Measurements from ENCODE around the gene BRICD5.
A peak's percentile ranks its signal among the peaks of the same experiment; 100 is the strongest.

BRICD5 gene

GRCh38 chr16:2179107-2179501 is 31.6 kb downstream of the BRICD5 start:
- DNase-seq = no peak

DNA sequence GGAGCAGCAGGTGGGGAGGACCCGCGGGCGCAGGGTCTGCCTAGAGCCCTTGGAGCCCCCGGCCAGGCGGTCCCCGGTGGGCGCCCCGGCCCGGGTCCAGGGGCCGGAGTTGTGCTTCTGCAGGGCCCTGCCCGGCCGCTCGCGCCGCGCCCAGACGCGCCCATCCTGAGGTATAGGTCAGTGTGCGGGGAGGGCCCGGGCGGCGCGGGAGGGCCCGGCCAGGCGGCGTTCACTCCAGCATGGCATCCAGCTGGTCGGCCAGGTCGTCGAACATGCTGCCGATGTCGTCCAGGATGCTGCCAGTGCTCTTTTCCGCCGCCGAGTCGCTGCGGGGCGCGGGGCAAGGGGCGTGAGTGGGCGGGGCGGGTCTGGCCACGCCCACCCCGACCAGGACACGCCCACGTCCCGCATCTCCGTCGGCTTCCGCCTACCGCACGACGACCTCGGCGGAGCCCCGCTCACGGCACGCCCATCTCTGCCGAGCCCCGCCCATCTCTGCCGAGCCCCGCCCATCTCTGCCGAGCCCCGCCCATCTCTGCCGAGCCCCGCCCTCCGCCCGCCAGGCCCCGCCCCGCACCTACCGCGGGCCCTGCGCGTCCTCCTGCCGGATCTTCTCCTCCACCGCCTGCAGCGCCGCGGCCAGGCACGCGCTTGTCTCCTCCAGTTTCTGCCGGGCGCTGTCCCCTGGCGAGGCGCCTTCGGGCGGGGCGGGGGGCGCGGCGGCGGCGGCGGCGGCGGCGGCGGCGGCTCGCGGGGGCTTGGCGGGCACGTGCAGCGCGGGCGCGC is 32.1 kb downstream of the BRICD5 start:
- DNase-seq = peak; percentile 15 to 30

DNA sequence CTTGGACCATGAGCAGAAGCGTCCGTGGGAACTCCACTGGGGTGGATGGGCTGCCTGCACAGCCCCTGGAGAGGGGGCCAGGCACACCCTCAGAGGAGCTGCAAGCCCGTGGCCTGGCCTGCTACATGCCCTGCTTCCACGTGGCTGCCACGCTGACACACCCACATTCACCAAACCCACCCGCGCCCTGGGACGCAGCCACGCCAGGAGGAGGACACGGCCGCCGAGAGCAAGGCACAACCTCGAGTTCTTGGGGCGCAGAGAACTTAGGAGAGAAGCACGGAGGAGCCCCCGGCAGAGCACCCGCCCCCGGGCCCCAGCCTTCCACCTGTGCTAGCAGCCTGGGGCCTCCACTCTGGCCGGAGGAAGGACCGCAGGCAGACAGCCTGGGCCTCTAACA is 33.1 kb downstream of the BRICD5 start:
- DNase-seq = no peak

GRCh38 chr16:2177101-2177500 is 33.6 kb downstream of the BRICD5 start:
- no peak for DNase-seq

DNA sequence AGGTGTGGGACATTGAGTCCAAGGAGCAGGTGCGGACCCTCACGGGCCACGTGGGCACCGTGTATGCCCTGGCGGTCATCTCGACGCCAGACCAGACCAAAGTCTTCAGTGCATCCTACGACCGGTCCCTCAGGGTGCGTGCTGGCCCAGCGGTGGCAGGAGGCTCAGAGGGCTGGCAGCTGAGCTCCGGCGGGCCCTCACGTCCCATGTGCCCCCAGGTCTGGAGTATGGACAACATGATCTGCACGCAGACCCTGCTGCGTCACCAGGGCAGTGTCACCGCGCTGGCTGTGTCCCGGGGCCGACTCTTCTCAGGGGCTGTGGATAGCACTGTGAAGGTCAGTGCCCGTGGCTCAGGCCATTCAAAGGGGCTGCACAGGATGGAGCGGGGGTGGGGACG is 34.6 kb downstream of the BRICD5 start:
- no peak for DNase-seq

- no peak for DNase-seq
Observed at GRCh38 chr16:2175454-2175853, 35.2 kb downstream of the BRICD5 start.

GRCh38 chr16:2174396-2175131 is 36.1 kb downstream of the BRICD5 start:
- no peak for DNase-seq

GRCh38 chr16:2173916-2174315 is 36.7 kb downstream of the BRICD5 start:
- DNase-seq = no peak

- no peak for DNase-seq
Observed at GRCh38 chr16:2173366-2173765, 37.3 kb downstream of the BRICD5 start.

- DNase-seq = no peak
Observed at GRCh38 chr16:2172688-2173335, 37.9 kb downstream of the BRICD5 start.

- no peak for DNase-seq
Observed at GRCh38 chr16:2171601-2172178, 39.0 kb downstream of the BRICD5 start.

GRCh38 chr16:2170587-2171435 is 39.9 kb downstream of the BRICD5 start:
- no peak for DNase-seq

DNA sequence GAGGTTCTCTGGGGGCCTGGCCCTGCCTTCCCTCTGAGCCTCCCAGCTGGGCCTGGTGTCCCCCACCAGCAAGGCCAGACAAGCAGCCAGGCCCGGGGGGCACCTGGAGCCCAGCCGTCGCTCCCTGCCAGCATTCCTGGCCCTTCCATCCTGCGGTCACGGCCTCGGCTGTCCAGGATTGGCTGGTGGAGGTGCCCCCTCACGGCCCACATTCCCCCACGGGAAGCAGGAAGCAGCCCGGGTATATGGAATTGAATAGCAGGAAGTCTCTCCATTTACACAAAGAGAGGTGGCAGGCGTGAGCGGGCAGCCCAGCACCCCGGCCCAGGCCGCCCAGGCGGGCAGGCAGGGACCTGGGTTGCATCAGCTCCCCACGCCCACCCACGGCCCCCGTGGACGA is 40.6 kb downstream of the BRICD5 start:
- DNase-seq = no peak

DNA sequence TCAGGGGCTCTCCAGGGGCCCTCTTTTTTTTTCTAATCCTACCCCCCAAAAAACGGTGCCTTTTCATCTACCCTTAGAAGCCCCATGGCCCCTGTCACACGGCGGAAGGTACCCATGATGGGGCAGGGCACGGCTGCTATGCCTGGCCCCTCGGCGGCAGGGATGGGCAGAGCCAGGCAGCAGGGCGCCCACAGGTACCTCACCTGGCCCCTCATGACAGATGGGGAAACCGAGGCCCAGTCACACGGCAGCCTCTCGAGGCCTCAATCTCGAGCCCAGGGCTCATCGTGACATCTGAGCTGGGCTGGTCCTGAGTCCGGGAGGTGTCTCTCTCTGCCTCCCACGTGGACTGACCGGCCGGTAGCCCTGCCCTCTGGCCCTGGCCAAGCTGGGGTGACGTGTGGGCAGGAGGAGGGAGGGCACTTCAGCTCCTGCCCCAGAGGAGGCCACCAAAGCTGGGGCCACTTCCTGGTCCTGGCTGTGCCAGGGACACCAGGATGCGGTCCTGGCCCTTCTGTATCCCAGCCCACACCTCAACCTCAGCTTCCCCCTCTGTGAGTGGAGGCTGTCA is 43.5 kb downstream of the BRICD5 start:
- DNase-seq = no peak

DNA sequence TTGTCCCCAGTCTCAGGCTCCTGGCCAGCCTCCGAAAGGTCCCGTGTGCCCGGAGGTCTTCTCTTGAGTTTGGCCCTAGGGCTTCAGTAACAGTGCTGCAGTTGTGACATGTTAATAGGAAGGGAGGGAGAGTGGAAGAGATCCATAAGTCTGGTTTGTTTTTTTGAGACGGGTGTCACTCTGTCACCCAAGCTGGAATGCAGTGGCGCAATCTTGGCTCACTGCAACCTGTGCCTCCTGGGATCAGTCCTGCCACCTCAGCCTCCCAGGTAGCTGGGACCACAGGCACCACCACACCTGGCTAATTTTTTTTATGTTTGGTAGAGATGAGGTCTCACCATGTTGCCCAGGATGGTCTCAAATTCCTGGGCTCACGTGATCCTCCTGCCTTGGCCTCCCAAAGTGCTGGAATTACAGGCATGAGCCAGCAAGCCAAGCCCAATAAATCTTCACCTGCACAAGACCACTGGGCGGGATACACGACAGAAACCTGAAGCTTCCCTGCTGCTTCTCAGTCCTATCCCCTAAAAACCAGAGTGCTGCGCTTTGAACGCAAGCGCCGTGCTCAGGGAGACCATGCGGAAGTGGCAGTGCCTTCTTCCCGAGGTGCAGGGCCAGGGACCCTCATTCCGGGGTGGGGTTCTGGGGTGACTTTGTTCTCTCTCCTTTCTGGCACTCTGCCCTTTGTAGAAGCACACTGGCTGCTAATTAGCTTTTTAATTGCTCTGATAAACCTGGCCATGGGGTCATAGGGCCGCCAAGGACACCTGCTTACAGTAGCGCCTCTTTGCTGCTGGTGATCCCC is 44.2 kb downstream of the BRICD5 start:
- DNase-seq = no peak

- no peak for DNase-seq
Observed at GRCh38 chr16:2165861-2166260, 44.8 kb downstream of the BRICD5 start.

GRCh38 chr16:2163211-2163881 is 47.3 kb downstream of the BRICD5 start:
- DNase-seq = peak in 1 of 2 experiments; percentile 12

DNA sequence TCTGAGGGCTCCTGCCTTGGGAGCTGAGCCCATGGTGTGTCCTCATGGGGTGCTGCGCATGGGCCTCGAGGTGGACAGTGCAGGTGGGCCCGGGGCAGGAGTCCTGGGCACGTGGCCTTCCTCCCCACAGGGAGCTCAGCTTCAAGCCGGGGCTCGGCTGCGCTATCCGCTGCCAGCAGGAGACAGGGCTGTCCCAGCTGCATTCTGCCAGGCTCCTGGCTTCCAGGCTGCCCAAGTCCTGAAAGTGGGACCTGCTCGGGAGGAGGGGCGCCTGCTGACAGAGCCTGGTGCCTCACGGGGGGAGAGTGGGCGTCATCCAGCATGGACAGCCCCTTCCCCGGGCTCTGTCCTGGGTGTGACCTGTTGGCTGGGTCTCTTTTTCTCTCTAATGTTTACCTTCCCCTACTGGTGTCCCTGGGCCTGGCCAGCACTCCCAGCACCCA is 48.0 kb downstream of the BRICD5 start:
- no peak for DNase-seq

- DNase-seq = no peak
Observed at GRCh38 chr16:2161911-2162310, 48.8 kb downstream of the BRICD5 start.

- no peak for DNase-seq
Observed at GRCh38 chr16:2160915-2161551, 49.6 kb downstream of the BRICD5 start.
